ENCODE results near the gene GLMN.
"Not testable (repeated sequence)": the region's sequence is repeated elsewhere in the genome, so short reads cannot be mapped to it uniquely, and the experiment has no call there.

GLMN gene

GRCh38 chr1:92291372-92291999 lies 7.3 kb downstream of the GLMN start:
- DNase-seq: no peak

GRCh38 chr1:92281411-92281810 lies 17.4 kb downstream of the GLMN start:
- DNase-seq: not testable (repeated sequence)

- not testable (repeated sequence) for DNase-seq
These were observed 19.0 kb downstream of the GLMN start for GRCh38 chr1:92279781-92280180.

GRCh38 chr1:92277105-92277723 lies 21.6 kb downstream of the GLMN start:
- no peak for DNase-seq

GRCh38 chr1:92276082-92276481 lies 22.7 kb downstream of the GLMN start:
- no peak for DNase-seq

GRCh38 chr1:92274939-92275338 lies 23.8 kb downstream of the GLMN start:
- no peak for DNase-seq

- no peak for DNase-seq
These were observed 25.7 kb downstream of the GLMN start for GRCh38 chr1:92273039-92273438.

- no peak for DNase-seq
These were observed 36.3 kb downstream of the GLMN start for GRCh38 chr1:92262516-92262915.

- DNase-seq: no peak
These were observed 39.4 kb downstream of the GLMN start for GRCh38 chr1:92259350-92259749.

- DNase-seq: not testable (repeated sequence)
These were observed 44.1 kb downstream of the GLMN start for GRCh38 chr1:92254714-92255113.

GRCh38 chr1:92244376-92244775 lies 54.4 kb downstream of the GLMN start:
- no peak for DNase-seq

- DNase-seq: no peak
These were observed 58.8 kb downstream of the GLMN start for GRCh38 chr1:92240034-92240433.

- no peak for DNase-seq
These were observed 68.1 kb downstream of the GLMN start for GRCh38 chr1:92230736-92231135.

- DNase-seq: no peak
These were observed 70.4 kb downstream of the GLMN start for GRCh38 chr1:92228401-92228800.

GRCh38 chr1:92219028-92219427 lies 79.8 kb downstream of the GLMN start:
- DNase-seq: no peak

- no peak for DNase-seq
These were observed 80.2 kb downstream of the GLMN start for GRCh38 chr1:92218559-92218958.

GRCh38 chr1:92217721-92218120 lies 81.1 kb downstream of the GLMN start, which contains the start of gene C1orf146:
Gene C1orf146, plus strand, starts transcription at chr1:92217915. Its CDS starts 13,506 bp downstream, at chr1:92231421.
- no peak for DNase-seq

GRCh38 chr1:92211166-92211565 lies 87.6 kb downstream of the GLMN start:
- no peak for DNase-seq

- DNase-seq: no peak
These were observed 88.1 kb downstream of the GLMN start for GRCh38 chr1:92210701-92211100.

- no peak for DNase-seq
These were observed 95.7 kb downstream of the GLMN start for GRCh38 chr1:92203105-92203504.

GRCh38 chr1:92201973-92202372 lies 96.8 kb downstream of the GLMN start:
- no peak for DNase-seq

Data from stimulated activated CD4-positive, alpha-beta T cell treated with anti-CD3 and anti-CD28 coated beads, Interleukin-4, amount 100 ng/mL, for 4 hours (primary cell).